OCI-LY7 (cell line): ENCODE measurements around the gene POLD3. TPM values are rescaled to one million over a fixed set of nuclear protein-coding genes. Genes with fewer than 3 reads are reported as not detected.

ENCODE experiments used
- BruUV-seq: library from RNA; stranded (reverse); fragments of 400-500 nt; replicated peaks from 2 replicates; lab custom pipeline; 2021; lab: Mats Ljungman, UMichigan
- CTCF ChIA-PET: fragments of 300-600 bp; sonication (Branson Sonifier 250); formaldehyde crosslinking; loops from one replicate; lab custom pipeline; 2022; ENCODE audit warnings: antibody characterized with exemption; ENCODE audit not compliant: unreplicated experiment; lab: Charles Lee
- POLR2A ChIA-PET: fragments of 300-600 bp; sonication (Branson Sonifier 250); formaldehyde crosslinking; loops from one replicate; lab custom pipeline; 2022; ENCODE audit warnings: antibody characterized with exemption; lab: Charles Lee
- DNase-seq: peaks from one replicate; pipeline ENCODE4 v3.0.0-alpha.2; 2015; ENCODE audit warnings: low spot score
- H2AFZ ChIP-seq: fragments of 200-600 bp; sonication (generic), shearing (Covaris generic); 2 replicates; pipeline ENCODE4 v1.6.1; 2014; ENCODE audit warnings: mild to moderate bottlenecking, antibody characterized with exemption, low read length, moderate library complexity
- H3K27ac ChIP-seq: fragments of 200-600 bp; sonication (generic); 2 replicates; pipeline ENCODE4 v1.5.1; 2014; ENCODE audit warnings: mixed run types, low read depth, mild to moderate bottlenecking, moderate library complexity, low read length, inconsistent platforms; ENCODE audit not compliant: poor library complexity, severe bottlenecking
- H3K36me3 ChIP-seq: fragments of 200-600 bp; sonication (generic); 2 replicates; pipeline ENCODE4 v1.6.1; 2014; ENCODE audit warnings: mild to moderate bottlenecking, antibody characterized with exemption, low read length, moderate library complexity, mixed read lengths; ENCODE audit not compliant: insufficient read depth
- H3K4me1 ChIP-seq: fragments of 200-600 bp; sonication (generic); 2 replicates; pipeline ENCODE4 v1.5.1; 2014; ENCODE audit warnings: mild to moderate bottlenecking, low read length; ENCODE audit not compliant: insufficient read depth, poor library complexity, severe bottlenecking
- H3K4me2 ChIP-seq: fragments of 200-600 bp; sonication (generic); 2 replicates; pipeline ENCODE4 v1.6.1; 2014; ENCODE audit warnings: mild to moderate bottlenecking, low read length
- H3K4me3 ChIP-seq: fragments of 200-600 bp; sonication (generic); 2 replicates; pipeline ENCODE4 v1.5.1; 2014; ENCODE audit warnings: mild to moderate bottlenecking, low read depth, low read length; ENCODE audit not compliant: poor library complexity, severe bottlenecking
- H3K79me2 ChIP-seq: fragments of 200-600 bp; sonication (generic); 2 replicates; pipeline ENCODE4 v1.6.1; 2016; ENCODE audit warnings: low read depth, mild to moderate bottlenecking, low read length, moderate library complexity, mixed read lengths; ENCODE audit not compliant: insufficient read depth
- H3K9me2 ChIP-seq: fragments of 200-600 bp; sonication (generic); 2 replicates; pipeline ENCODE4 v1.6.1; 2016; ENCODE audit warnings: mild to moderate bottlenecking, low read length, mixed read lengths; ENCODE audit not compliant: insufficient read depth
- H3K9me3 ChIP-seq: fragments of 200-600 bp; sonication (generic); 2 replicates; pipeline ENCODE4 v1.6.1; 2014; ENCODE audit warnings: mild to moderate bottlenecking, mixed run types, low read length, mixed read lengths
- H4K20me1 ChIP-seq: fragments of 200-600 bp; sonication (generic); 2 replicates; pipeline ENCODE4 v1.6.1; 2014; ENCODE audit warnings: mild to moderate bottlenecking, antibody characterized with exemption, low read length, moderate library complexity, mixed read lengths; ENCODE audit not compliant: insufficient read depth
- CTCF ChIP-seq: fragments of 200-600 bp; sonication (generic); conservative IDR thresholded peaks from 2 replicates; pipeline ENCODE4 v1.5.1; 2014; ENCODE audit warnings: mild to moderate bottlenecking, antibody characterized with exemption, low read length, moderate library complexity, mixed read lengths
- EZH2phosphoT487 ChIP-seq: fragments of 200-600 bp; sonication (generic); IDR thresholded peaks from 2 replicates; pipeline ENCODE4 v1.6.1; 2018; ENCODE audit warnings: low read depth, borderline replicate concordance, mild to moderate bottlenecking, mixed run types, antibody characterized with exemption, low read length, moderate library complexity, mixed read lengths
- intact Hi-C: fragments of 100-400 bp; cut with micrococcal nuclease; formaldehyde crosslinking; loops from one replicate; pipeline ENCODE4 v1.10.0; 2022; ENCODE audit not compliant: unreplicated experiment
- total RNA-seq, 2 experiments: library from RNA; depleted of rRNA in 1 of 2; stranded (reverse); fragments of >200 nt in 1 of 2; shearing (Covaris generic) in 1 of 2; gene quantifications; 2 replicates each; pipeline ENCODE4 v1.2.3, GENCODE V29; 2014 to 2022

The POLD3 gene
- total RNA-seq, 2 experiments from 2014 or later: 38.8 to 39.3 TPM

GRCh38 chr11:74683279-74683871 lies 91.0 kb downstream of the POLD3 start:
- intact Hi-C loops: no loop called here
- TF ChIP-seq CTCF (no peak), EZH2phosphoT487 (no peak)
- ChIA-PET POLR2A (no interaction called here), CTCF (no interaction called here)
- Histone ChIP-seq H3K27ac (no peak overlapping the region), H3K4me3 (no peak overlapping the region), H3K9me2 (no peaks in the 10 kb centered on the region), H3K4me1 (no peaks in the 10 kb centered on the region), H2AFZ (no peak overlapping the region), H3K9me3 (no peaks in the 10 kb centered on the region), H4K20me1 (no peaks in the 10 kb centered on the region), H3K4me2 (no peak overlapping the region), H3K79me2 (no peaks in the 10 kb centered on the region), H3K36me3 (no peaks in the 10 kb centered on the region)
- DNase-seq: no peak
- BruUV-seq: no TSS peak

- no peaks in the 10 kb centered on the region for H3K4me1 ChIP-seq
- H3K4me3 ChIP-seq: no peak overlapping the region
- BruUV-seq: no TSS peak
- H2AFZ ChIP-seq: no peak overlapping the region
- CTCF ChIA-PET: no interaction called here
- DNase-seq: no peak
- TF ChIP-seq CTCF (no peak), EZH2phosphoT487 (no peak)
- no peaks in the 10 kb centered on the region for H4K20me1 ChIP-seq
- POLR2A ChIA-PET: no interaction called here
- no peaks in the 10 kb centered on the region for H3K79me2 ChIP-seq
- intact Hi-C loops: no loop called here
- no peak overlapping the region for H3K4me2 ChIP-seq
- H3K9me2 ChIP-seq: no peaks in the 10 kb centered on the region
- no peaks in the 10 kb centered on the region for H3K36me3 ChIP-seq
- H3K27ac ChIP-seq: no peak overlapping the region
- H3K9me3 ChIP-seq: no peaks in the 10 kb centered on the region
These were observed 91.6 kb downstream of the POLD3 start for GRCh38 chr11:74683941-74684481.

- Histone ChIP-seq H3K4me2 (no peak overlapping the region), H2AFZ (no peak overlapping the region), H3K79me2 (no peaks in the 10 kb centered on the region), H3K36me3 (no peaks in the 10 kb centered on the region), H3K9me2 (no peaks in the 10 kb centered on the region), H3K4me3 (no peak overlapping the region), H3K27ac (no peak overlapping the region), H3K9me3 (no peaks in the 10 kb centered on the region), H3K4me1 (no peaks in the 10 kb centered on the region), H4K20me1 (no peaks in the 10 kb centered on the region)
- intact Hi-C loops: no loop called here
- CTCF ChIA-PET: no interaction called here
- no peak for DNase-seq
- TF ChIP-seq CTCF: no peak
- TF ChIP-seq EZH2phosphoT487: no peak
- POLR2A ChIA-PET: interaction anchor here (0.7 kb wide), 1 partner anchor 251 kb away, joined by 3 read pairs; no protein-coding TSS in a partner anchor
- no TSS peak for BruUV-seq
These were observed 92.3 kb downstream of the POLD3 start for GRCh38 chr11:74684661-74685060.
